Spleen (tissue), 7 donors: ENCODE data around the gene TMEM131.

Experiments used
- POLR2A ChIP-seq, 3 donors: fragments of 450-650 bp; IDR thresholded peaks; one replicate each; pipeline ENCODE4 v1.5.1; 2017; ENCODE audit warnings: antibody characterized with exemption in 3 of 3, mild to moderate bottlenecking in 1 of 3
- POLR2AphosphoS5 ChIP-seq, 3 donors: sonication (generic); formaldehyde crosslinking; IDR thresholded peaks; one replicate each; pipeline ENCODE4 v1.5.1; 2017; ENCODE audit warnings: antibody characterized with exemption in 3 of 3
- TF ChIP-seq, protein P1 (sequence below), 11 experiments: fragments of 200-600 bp in 7 of 11; fragments of 450-650 bp in 4 of 11; sonication (generic) in 4 of 11; IDR thresholded peaks in 8 of 11; conservative IDR thresholded peaks in 3 of 11; 1 replicate in 7 of 11; 2 replicates in 4 of 11; pipeline versions ENCODE4 v1.4.0 to v1.8.0; 2016 to 2021; ENCODE audit warnings: antibody characterized with exemption in 11 of 11, inconsistent platforms in 4 of 11, mild to moderate bottlenecking in 1 of 11
- donor health status: DM: no; HTN: no; CAD: no; lungs with moderate emphysema.
- donor health status: DM: no; HTN: no; CAD: no.
- donor health status: DM: no; HTN: no; CAD: no.

- no peak for TF ChIP-seq POLR2A (IDR thresholded peaks at IDR 0.05)
- TF ChIP-seq, protein P1, sequence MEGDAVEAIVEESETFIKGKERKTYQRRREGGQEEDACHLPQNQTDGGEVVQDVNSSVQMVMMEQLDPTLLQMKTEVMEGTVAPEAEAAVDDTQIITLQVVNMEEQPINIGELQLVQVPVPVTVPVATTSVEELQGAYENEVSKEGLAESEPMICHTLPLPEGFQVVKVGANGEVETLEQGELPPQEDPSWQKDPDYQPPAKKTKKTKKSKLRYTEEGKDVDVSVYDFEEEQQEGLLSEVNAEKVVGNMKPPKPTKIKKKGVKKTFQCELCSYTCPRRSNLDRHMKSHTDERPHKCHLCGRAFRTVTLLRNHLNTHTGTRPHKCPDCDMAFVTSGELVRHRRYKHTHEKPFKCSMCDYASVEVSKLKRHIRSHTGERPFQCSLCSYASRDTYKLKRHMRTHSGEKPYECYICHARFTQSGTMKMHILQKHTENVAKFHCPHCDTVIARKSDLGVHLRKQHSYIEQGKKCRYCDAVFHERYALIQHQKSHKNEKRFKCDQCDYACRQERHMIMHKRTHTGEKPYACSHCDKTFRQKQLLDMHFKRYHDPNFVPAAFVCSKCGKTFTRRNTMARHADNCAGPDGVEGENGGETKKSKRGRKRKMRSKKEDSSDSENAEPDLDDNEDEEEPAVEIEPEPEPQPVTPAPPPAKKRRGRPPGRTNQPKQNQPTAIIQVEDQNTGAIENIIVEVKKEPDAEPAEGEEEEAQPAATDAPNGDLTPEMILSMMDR (IDR thresholded peaks at IDR 0.05 in 8 of 11, conservative IDR thresholded peaks at IDR 0.05 in 3 of 11): no peak
- peak in 1 of 3 donors; percentile 36 for TF ChIP-seq POLR2AphosphoS5 (IDR thresholded peaks at IDR 0.05)
Measured at GRCh38 chr2:97734061-97735051, 261.4 kb downstream of the TMEM131 start.
